Cardiac septum (tissue), 1 donor: ENCODE results near the gene MRPL28. TPM values are rescaled to one million over a fixed set of nuclear protein-coding genes. Genes with fewer than 3 reads are reported as not detected.
"Not testable (repeated sequence)": the region's sequence is repeated elsewhere in the genome, so short reads cannot be mapped to it uniquely, and the experiment has no call there.

Experiments used
- DNase-seq: peaks from one replicate; pipeline ENCODE4 v3.0.0-alpha.2; 2020; ENCODE audit warnings: low spot score
- intact Hi-C: fragments of 100-400 bp; cut with DNase I; formaldehyde crosslinking; loops from one replicate; pipeline ENCODE4 v1.14.0; 2022
- total RNA-seq: library from RNA; stranded (reverse); fragmentation: NEBNext Ultra II Directional; extraction: Animal tissue kit (Norgen Biotek cat#: 25700); gene quantifications from one replicate; pipeline ENCODE4 v1.2.1, GENCODE V29; 2021
- donor health status: DM: no; HTN: no; CAD: no.

Gene MRPL28
- total RNA-seq, 1 donor from 2014 or later, result 60.1 TPM

DNA sequence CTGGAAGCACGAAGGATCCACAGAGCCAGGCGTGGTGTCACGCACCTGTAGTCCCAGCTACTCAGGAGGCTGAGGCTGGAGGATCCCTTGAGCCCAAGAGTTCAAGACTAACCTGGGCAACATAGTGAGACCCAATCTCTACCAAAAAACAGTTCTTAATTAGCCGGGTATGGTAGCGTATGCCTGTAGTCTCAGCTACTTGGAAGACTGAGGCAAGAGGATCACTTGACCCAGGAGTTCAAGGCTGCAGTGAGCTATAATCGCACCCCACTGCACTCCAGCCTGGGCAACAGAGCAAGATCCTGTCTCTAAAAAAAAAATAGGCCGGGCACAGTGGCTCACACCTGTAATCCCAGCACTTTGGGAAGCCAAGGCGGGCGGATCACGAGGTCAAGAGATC, 21.8 kb downstream of the MRPL28 start:
- intact Hi-C loops, DNase-seq: not testable (repeated sequence)

DNA sequence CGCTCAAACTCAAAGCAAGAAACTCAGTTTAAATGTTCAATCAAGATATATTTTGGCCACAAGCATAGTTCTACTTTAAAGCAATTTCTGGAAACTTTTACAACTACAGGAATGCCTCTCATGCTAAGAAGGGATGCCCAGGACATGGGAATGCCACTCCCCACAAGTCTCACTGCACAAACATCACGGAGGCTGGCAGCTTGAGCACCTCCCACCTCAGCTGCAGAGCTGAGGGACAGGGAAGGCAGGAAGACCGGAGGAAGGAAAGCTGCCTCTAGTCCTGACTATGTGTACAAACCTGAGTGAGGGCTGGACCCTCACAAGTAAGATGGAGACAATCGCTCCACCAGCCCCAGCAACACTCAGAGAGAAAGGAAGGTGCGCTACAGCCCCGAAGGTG, 23.1 kb downstream of the MRPL28 start:
- DNase-seq, result no peak
- intact Hi-C loops, result no loop called here

DNA sequence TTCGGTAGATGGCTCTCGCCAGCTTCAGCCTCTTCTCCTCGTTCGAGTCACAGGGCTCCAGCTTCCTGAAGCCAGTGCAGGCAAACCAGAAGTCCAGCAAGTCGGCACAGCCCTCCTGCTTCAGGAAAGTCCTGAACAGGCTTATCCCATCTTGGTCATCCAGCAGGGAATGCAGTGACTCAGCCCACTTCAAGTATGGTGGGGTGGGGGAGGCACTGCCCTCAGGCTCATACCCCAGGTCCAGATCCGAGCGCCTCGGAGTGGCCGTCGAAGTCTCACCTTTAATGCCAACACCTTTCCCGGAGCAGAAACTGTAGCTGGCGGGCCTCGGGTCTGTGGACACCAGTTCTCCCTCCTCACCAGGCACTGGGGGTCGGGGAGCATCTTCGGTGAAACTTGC, 23.8 kb downstream of the MRPL28 start:
- no peak for DNase-seq
- intact Hi-C loops, result no loop called here

DNA sequence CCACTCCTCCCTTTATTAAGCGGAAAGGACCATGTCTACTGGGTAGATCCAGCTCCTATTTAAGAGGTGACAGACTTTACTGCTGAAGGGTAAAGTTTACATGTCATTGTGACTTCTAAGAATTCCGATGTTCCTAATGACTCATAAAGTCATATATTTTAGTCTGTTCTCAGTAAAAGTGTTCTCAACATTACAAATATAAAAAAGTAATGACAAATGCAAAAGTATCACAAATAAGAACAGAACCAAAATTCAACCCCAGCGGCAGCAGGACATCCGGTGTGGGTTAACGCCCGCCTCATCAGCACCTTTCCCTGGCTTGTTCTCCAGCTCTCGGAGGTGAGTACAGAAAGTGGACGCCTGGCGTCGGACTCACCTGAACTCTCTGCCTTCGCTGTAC, 24.6 kb downstream of the MRPL28 start:
- intact Hi-C loops, result no loop called here

DNA sequence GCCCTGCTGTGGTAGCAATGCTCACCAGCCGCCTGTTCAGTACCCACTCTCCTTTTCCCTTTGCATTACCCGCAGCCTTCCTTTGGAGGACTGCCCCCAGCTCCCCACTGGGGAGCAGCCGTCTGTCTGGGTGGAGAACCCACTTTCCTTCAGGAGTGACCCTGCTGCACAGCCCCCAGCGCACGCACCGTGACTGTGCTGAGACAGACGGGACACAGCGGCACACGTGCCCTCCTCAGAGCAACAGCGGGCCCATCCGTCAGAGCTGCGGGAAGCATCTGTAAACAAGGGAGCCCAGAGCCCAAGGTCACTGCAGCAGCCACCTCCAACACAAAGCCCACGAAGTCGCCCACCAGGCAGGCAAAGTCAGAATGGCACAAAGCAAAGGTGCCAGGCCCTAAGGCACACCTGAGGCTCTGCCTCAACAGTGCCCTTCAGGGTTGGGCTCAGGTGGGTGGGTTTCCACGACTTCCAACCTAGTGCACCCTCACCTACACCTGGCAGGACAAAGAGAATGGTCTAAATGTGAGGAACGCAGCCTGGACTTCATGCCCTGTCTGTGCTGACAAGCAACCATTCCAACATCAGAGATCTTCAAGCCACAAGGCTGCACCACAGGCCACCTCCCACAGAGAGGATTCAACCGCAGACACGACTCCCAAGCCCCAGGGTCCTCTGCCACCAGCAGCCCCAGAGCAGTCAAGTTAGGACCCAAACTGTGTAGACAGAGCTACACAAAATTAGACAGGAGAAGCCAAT, 27.7 kb downstream of the MRPL28 start:
- DNase-seq, result no peak
- intact Hi-C loops, result no loop called here

More for the DNA sequence above, 24.6 kb downstream of the MRPL28 start:
- DNase-seq, result no peak

DNA sequence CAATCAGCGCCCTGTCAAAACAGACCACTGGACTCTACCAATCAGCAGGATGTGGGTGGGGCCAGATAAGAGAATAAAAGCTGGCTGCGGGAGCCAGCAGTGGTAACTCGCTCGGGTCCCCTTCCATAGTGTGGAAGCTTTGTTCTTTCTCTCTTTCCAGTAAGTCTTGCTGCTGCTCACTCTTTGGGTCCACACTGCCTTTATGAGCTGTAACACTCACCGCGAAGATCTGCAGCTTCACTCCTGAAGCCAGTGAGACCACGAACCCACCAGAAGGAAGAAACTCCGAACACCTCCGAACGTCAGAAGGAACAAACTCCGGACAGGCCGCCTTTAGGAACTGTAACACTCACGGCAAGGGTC, 28.4 kb downstream of the MRPL28 start:
- intact Hi-C loops, result not testable (repeated sequence)

DNA sequence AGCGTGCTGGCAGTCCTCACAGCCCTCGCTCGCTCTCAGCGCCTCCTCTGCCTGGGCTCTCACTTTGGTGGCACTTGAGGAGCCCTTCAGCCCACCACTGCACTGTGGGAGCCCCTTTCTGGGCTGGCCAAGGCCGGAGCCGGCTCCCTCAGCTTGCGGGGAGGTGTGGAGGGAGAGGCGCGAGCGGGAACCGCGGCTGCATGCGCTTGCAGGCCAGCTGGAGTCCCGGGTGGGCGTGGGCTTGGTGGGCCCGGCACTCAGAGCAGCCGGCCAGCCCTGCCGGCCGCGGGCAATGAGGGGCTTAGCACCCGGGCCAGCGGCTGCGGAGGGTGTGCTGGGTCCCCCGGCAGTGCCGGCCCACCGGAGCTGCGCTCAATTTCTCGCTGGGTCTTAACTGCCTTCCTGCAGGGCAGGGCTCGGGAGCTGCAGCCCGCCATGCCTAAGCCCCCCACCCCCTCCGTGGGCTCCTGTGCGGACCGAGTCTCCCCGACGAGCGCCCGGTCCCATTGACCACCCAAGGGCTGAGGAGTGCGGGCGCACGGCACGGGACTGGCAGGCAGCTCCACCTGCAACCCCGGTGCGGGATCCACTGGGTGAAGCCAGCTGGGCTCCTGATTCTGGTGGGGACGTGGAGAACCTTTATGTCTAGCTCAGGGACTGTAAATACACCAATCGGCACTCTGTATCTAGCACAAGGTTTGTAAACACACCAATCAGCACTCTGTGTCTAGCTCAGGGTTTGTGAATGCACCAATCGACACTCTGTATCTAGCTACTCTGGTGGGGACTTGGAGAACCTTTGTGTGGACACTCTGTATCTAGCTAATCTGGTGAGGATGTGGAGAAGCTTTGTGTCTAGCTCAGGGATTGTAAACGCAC, 29.0 kb downstream of the MRPL28 start:
- intact Hi-C loops, DNase-seq: not testable (repeated sequence)

More for the DNA sequence above, 28.4 kb downstream of the MRPL28 start:
- not testable (repeated sequence) for DNase-seq

DNA sequence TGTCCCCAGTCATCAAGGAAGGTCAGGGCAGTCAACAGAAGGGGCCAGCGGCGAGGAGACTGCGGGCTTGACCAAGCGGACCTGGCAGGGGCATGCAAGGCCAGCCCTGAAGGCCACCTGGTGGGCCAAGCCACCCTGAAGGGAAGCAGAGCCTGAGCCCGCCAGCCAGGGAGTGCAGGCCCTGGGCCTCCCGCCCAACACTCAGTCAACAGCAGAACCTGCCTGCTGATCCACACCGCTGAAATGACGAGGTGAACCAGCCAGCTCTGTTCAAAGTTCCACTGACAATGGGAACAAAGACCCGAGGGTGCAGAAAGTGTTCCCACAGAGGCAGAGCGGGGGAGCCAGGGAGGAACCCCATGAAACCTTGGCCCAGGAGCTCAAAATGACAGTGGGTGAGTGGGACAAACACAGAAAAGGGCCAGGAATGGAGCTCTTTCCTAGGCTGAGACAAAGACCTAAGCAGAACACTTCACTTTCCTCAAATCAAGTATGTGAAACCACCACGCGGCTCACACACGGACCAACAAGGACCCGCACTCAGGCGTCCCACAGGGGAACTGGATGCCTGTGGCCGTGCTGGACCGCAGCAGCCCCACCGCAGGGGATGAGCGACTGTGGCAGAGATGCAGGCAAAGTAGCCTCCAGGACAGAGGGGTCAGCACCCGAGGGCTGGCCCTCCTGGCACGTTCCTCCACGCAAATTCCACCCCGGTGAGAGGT, 29.8 kb downstream of the MRPL28 start:
- intact Hi-C loops, result no loop called here
- no peak for DNase-seq

DNA sequence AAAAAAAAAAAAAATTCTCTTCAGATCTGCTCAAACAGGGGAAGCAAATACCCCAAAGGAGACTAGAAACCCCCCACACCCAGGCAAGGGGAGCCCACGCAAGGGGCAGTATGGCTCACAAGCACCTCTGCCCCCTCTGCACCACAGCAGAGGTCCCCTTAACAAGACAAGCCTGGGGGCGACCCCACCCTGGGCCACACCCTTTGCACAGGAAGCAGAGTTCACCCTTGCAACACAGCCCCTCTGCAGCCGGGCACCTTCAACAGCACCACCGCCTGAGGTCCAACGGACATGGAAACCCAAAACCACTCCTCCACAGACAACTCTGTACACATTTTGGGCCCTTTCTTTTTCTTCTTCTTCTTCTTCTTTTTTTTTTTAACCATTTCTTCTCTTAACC, 30.7 kb downstream of the MRPL28 start:
- intact Hi-C loops, result no loop called here
- no peak for DNase-seq

DNA sequence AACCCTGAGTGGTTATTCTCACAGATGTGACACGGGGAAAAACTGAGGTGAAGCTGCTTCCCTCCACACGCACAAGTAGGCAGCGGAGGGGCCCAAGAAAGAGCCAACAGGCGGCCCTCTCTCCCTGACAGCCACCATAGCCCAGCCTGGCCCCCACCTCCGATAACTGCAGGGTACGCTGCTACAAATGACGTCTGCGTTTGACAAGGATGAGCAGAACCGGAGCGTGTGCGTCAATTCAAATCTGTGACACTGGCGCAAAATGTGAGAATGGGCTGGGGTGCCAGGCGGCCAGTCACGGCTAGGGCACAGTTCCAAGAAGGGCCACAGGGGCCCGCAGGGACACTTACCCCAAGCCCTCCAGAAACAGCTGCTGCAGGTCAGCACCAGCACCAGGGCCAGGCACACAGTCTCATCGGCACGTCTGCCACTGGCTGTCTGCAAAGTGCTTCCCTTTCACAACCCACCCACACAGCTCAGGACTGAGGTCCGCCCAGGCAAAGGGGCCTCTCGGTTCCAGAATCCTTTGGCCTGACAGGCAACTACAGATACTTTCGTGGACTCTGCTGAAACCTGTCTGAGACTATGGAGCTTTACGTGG, 32.3 kb downstream of the MRPL28 start:
- DNase-seq, result no peak
- intact Hi-C loops, result no loop called here

DNA sequence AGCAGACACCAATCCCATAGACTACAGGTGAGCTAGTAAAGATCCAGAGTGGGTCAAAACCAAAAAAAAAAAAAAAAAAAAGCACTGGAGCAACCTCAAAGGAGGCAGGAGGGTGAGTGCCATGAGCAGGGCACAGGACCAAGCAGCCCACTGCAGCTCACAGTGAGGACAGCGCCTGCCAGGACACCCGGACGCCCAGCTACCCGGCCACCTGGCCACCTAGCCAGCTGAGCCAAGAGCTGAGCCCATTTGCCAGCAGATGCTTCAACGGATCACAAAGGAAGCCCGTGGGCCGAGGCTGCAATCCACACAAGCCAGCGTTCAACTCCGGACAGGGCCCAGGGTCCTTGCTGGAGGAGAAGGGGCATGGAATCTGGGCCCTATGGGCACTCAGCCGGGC, 32.9 kb downstream of the MRPL28 start:
- no peak for DNase-seq
- intact Hi-C loops, result no loop called here

DNA sequence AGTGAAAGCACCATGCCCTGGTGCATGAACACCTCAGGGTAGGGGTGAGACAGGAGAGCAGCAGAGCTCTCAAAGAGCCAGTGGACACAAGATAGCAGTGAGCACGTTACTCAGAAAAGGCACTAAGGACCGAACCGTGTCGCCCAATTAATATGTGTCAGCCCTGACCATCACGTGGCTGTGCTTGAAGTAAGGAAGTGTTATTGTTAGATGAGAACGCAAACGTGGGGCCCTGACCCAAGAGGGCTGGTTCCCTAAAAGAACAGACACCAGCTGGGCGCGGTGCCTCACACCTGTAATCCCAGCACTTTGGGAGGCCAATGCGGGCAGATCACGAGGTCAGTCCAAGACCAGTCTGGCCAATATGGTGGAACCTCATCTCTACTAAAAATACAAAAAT, 34.1 kb downstream of the MRPL28 start:
- DNase-seq, result no peak
- intact Hi-C loops, result no loop called here

DNA sequence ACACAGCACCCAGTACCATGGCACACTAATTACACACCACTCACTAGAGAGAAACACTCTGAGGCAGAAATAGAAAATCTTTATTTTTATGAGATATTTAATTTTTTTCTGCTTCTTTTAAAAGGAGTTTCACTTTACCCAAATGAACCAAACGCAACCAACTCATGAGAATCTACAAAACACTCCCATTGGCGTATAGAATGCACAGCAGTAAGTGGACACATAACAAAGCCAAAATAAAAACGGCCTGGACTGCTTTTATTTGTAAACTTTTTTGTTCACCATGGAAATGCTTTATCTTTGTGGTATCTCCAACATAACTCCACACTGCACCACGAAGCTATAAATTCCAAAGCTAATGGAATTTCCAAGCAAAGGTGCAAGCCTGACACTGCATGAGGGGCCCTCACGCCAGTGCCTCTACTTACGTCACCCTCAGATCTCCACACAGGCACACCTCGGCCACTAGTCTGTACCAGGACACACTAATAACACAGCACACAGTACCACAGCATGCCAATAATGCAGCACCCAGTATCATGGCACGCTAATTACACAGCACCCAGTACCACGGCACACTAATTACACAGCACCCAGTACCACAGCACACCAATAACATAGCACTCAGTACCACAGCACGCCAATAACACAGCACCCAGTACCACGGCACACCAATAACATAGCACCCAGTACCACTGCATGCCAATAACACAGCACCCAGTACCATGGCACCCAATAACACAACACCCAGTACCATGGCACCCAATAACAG, 35.3 kb downstream of the MRPL28 start:
- intact Hi-C loops, DNase-seq: not testable (repeated sequence)

DNA sequence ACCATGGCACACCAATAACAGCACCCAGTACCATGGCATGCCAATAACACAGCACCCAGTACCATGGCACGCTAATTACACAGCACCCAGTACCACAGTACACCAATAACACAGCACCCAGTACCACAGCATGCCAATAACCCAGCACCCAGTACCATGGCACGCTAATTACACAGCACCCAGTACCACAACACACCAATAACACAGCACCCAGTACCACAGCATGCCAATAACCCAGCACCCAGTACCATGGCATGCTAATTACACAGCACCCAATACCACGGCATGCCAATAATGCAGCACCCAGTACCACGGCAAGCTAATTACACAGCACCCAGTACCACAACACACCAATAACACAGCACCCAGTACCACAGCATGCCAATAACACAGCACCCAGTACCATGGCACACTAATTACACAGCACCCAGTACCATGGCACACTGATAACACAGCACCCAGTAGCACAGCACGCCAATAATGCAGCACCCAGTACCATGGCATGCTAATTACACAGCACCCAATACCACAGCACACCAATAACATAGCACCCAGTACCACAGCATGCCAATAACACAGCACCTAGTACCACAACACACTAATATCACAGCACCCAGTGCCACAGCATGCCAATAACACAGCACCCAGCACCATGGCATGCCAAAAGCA, 36.0 kb downstream of the MRPL28 start:
- intact Hi-C loops, DNase-seq: not testable (repeated sequence)

DNA sequence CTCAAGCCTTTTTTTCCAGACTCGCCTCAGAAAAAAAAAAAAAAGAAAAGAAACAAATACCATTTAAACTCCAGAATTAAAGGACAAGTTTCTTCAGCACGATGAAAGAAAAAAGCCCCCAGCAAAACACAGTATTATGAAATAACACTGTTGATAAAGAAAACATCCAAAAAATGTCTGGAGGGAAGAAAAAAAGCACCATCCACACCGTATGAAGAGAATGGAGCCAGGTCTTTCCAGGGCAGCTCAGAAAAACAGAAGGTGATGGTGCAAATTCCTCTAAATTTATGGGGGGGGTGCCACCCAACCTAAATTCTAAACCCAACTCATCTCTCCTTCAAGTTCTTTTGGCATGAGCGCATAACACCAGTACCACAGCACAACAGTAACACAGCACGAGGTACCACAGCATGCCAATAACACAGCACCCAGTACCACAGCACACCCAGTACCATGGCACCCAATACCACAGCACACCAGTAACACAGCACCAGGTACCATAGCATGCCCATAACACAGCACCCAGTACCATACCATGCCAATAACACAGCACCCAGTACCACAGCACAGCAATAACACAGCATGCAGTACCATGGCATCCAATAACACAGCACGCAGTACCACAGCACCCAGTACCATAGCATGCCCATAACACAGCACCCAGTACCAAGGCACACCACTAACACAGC, 36.8 kb downstream of the MRPL28 start:
- intact Hi-C loops, result no loop called here
- no peak for DNase-seq

DNA sequence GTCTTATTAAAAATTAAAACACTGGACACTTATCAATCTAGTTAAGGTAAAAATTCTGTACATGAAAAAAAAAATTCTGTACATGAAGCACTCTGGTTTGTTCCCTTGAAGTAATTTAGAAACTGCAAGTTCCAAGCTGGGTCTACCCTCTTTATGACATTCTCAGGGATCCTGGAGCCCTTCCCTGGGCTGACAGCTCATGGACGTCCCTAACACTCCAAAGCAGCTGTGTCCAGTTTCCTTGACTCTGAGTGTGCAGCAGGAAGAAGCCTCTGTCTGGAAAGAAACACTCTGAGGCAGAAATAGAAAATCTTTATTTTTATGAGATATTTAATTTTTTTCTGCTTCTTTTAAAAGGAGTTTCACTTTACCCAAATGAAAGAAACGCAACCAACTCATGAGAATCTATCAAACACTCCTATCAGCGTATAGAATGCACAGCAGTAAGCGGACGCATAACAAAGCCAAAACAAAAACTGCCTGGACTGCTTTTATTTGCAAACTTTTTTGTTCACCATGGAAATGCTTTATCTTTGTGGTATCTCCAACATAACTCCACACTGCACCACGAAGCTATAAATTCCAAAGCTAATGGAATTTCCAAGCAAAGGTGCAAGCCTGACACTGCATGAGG, 39.0 kb downstream of the MRPL28 start:
- DNase-seq, intact Hi-C loops: not testable (repeated sequence)

DNA sequence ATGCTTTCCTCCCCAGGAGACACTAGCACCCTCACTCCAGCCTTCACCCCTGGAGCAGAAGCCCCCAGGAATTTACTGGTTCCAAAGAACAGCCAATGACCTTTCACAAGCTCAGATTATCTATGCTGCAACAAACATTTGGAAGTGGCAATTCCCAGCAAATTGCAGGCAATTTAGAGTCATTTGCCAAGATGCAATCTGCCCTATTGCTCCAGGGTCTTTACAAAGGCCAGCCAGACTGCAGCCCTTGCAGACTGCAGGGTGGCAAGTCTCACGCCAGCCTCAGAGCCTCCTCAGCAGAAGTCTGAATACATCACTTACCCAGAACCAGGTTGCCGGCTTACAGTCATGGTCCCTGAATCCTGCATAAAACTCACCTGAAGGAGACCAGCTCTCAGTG, 39.6 kb downstream of the MRPL28 start:
- intact Hi-C loops, result no loop called here
- no peak for DNase-seq
